Transverse colon (tissue), 4 donors: ENCODE measurements around the gene OS9. TPM values are rescaled to one million over a fixed set of nuclear protein-coding genes. Genes with fewer than 3 reads are reported as not detected.
"Not testable (repeated sequence)": the region's sequence is repeated elsewhere in the genome, so short reads cannot be mapped to it uniquely, and the experiment has no call there.

ENCODE experiments used
- DNase-seq: peaks from one replicate; pipeline ENCODE4 v3.0.0-alpha.2; 2019
- H3K27ac ChIP-seq, 4 donors: fragments of 200-600 bp; sonication (generic); 2 replicates each; pipeline ENCODE4 v1.5.1; 2016 to 2018; ENCODE audit warnings: inconsistent platforms in 4 of 4
- H3K27me3 ChIP-seq: fragments of 200-600 bp; sonication (generic); 2 replicates; pipeline ENCODE4 v1.5.1; 2017; ENCODE audit warnings: inconsistent platforms
- H3K36me3 ChIP-seq, 4 donors: fragments of 200-600 bp; sonication (generic); 2 replicates each; pipeline ENCODE4 v1.5.1; 2017 to 2019; ENCODE audit warnings: inconsistent platforms in 4 of 4
- H3K4me1 ChIP-seq, 4 donors: fragments of 200-600 bp; sonication (generic); 2 replicates each; pipeline ENCODE4 v1.5.1; 2017 to 2020; ENCODE audit warnings: inconsistent platforms in 4 of 4
- H3K4me3 ChIP-seq, 4 donors: fragments of 200-600 bp; sonication (generic); 1 replicate in 1 of 4; 2 replicates in 3 of 4; pipeline versions ENCODE4 v1.5.1 to v1.6.1; 2017 to 2019; ENCODE audit warnings: inconsistent platforms in 4 of 4
- H3K9me3 ChIP-seq, 2 donors: fragments of 200-600 bp; sonication (generic); 2 replicates each; pipeline ENCODE4 v1.5.1; 2017 to 2019; ENCODE audit warnings: inconsistent platforms in 2 of 2
- EP300 ChIP-seq: sonication (generic); formaldehyde crosslinking; IDR thresholded peaks from one replicate; pipeline ENCODE4 v1.6.1; 2017; ENCODE audit warnings: antibody characterized with exemption, low read depth
- POLR2A ChIP-seq: fragments of 450-650 bp; IDR thresholded peaks from one replicate; pipeline ENCODE4 v1.6.1; 2016; ENCODE audit warnings: antibody characterized with exemption, mild to moderate bottlenecking, moderate library complexity
- POLR2AphosphoS5 ChIP-seq, 3 donors: sonication (generic); formaldehyde crosslinking; IDR thresholded peaks; one replicate each; pipeline ENCODE4 v1.6.1; 2016; ENCODE audit warnings: antibody characterized with exemption in 3 of 3
- WGBS, 2 donors: methylation state at CpG; one replicate each; pipeline ENCODE4 v1.1.5; 2018; ENCODE audit warnings: low coverage in 1 of 2; 5-methylcytosine and 5-hydroxymethylcytosine counted together
- in situ Hi-C, 4 donors: fragments of 200-750 bp; cut with MboI; loops; one replicate each; pipeline versions ENCODE4 v1.15.0 to v1.15.1; 2017; ENCODE audit warnings: low sequenced_read_pairs in 3 of 4, low pct_ligation_motif_present in 1 of 4, low pct_unique_long_range_greater_than_20kb in 1 of 4
- intact Hi-C: fragments of 100-400 bp; cut with DNase I; formaldehyde crosslinking; loops from one replicate; pipeline ENCODE4 v1.15.1; 2023; ENCODE audit warnings: low total_unique reads
- total RNA-seq, 4 donors: library from RNA; depleted of rRNA; stranded (reverse); fragments of >200 nt; gene quantifications; one replicate each; pipeline ENCODE4 v1.1.0, GENCODE V29; 2016
- TF ChIP-seq, protein P1 (sequence below), 5 experiments: fragments of 200-600 bp in 3 of 5; fragments of 450-650 bp in 2 of 5; sonication (generic) in 3 of 5; IDR thresholded peaks; 1 replicate in 2 of 5; 2 replicates in 3 of 5; pipeline ENCODE4 v1.5.1; 2016 to 2017; ENCODE audit warnings: antibody characterized with exemption in 5 of 5, inconsistent platforms in 3 of 5, mild to moderate bottlenecking in 2 of 5, moderate library complexity in 1 of 5

OS9 gene
- total RNA-seq, 4 donors from 2014 or later: 187 to 362 (median 249) TPM

DNA sequence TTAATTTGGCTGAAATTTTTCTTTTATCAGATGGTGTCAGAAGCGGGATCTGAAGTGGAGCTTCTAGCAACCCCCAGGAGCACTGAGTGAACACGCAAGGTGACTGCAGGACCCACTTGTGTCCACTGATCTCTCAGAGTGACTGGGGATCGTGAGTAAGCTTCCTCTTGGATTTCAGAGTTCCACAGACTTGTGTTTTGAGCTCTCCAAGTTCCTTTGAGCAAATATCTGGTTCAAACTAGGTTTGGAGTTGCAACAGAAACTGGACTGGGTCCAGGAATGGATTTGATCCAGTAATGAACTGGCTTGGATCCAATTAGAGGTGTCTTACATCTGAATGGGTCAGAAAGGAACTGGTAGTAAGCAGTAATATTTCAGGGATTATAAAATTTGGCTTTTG, 36.2 kb upstream of the OS9 start:
- no peaks in the 10 kb centered on the region for H3K9me3 ChIP-seq
- H3K4me3 ChIP-seq: no peak overlapping the region
- no peaks in the 10 kb centered on the region for H3K4me1 ChIP-seq
- H3K36me3 ChIP-seq: no peaks in the 10 kb centered on the region
- H3K27ac ChIP-seq: no peak overlapping the region
- intact Hi-C loops: no loop called here
- TF ChIP-seq, protein P1, sequence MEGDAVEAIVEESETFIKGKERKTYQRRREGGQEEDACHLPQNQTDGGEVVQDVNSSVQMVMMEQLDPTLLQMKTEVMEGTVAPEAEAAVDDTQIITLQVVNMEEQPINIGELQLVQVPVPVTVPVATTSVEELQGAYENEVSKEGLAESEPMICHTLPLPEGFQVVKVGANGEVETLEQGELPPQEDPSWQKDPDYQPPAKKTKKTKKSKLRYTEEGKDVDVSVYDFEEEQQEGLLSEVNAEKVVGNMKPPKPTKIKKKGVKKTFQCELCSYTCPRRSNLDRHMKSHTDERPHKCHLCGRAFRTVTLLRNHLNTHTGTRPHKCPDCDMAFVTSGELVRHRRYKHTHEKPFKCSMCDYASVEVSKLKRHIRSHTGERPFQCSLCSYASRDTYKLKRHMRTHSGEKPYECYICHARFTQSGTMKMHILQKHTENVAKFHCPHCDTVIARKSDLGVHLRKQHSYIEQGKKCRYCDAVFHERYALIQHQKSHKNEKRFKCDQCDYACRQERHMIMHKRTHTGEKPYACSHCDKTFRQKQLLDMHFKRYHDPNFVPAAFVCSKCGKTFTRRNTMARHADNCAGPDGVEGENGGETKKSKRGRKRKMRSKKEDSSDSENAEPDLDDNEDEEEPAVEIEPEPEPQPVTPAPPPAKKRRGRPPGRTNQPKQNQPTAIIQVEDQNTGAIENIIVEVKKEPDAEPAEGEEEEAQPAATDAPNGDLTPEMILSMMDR (IDR thresholded peaks at IDR 0.05): no peak
- TF ChIP-seq EP300 (no peak), POLR2AphosphoS5 (IDR thresholded peaks at IDR 0.05) (no peak), POLR2A (no peak)
- 67 to 83% methylated on average over 3 of the region's 3 CpGs for WGBS, 2 donors
- H3K27me3 ChIP-seq: no peaks in the 10 kb centered on the region
- in situ Hi-C loops: no loop called here
- DNase-seq: no peak

DNA sequence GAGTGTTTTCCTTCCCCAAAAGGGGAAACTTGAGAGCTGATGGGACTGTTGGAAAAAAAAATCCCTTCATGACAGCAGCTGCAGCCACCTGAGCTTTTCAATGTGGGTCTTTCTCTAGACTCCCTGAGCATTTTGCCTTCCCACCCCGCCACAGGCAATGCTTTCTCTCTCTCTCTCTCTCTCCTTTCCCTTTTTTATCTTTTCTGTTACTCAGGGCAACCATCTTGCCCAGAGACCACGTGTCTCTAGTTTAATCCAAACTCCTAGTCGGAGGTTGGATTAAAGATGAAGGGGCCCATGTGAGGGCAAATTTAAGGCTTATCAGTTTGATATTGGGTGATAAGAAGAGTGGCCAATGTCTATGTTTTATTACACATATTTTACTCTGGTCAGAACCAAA, 35.0 kb upstream of the OS9 start:
- in situ Hi-C loops (no loop called here), intact Hi-C loops (no loop called here)
- H3K36me3 ChIP-seq: no peaks in the 10 kb centered on the region
- no peak overlapping the region for H3K27ac ChIP-seq
- TF ChIP-seq EP300 (no peak), POLR2A (no peak), POLR2AphosphoS5 (IDR thresholded peaks at IDR 0.05) (no peak)
- TF ChIP-seq, protein P1 (IDR thresholded peaks at IDR 0.05): no peak
- no peaks in the 10 kb centered on the region for H3K27me3 ChIP-seq
- H3K9me3 ChIP-seq: no peaks in the 10 kb centered on the region
- H3K4me1 ChIP-seq: no peaks in the 10 kb centered on the region
- no peak for DNase-seq
- no peak overlapping the region for H3K4me3 ChIP-seq
- 43 to 61% methylated on average over 2 to 3 of the region's 3 CpGs for WGBS, 2 donors

GRCh38 chr12:57661376-57661775, 32.6 kb upstream of the OS9 start:
- no peaks in the 10 kb centered on the region for H3K4me1 ChIP-seq
- H3K9me3 ChIP-seq: no peaks in the 10 kb centered on the region
- TF ChIP-seq POLR2A (no peak), POLR2AphosphoS5 (IDR thresholded peaks at IDR 0.05) (no peak), EP300 (no peak)
- TF ChIP-seq, protein P1 (IDR thresholded peaks at IDR 0.05): no peak
- intact Hi-C loops (no loop called here), in situ Hi-C loops (no loop called here)
- no peaks in the 10 kb centered on the region for H3K36me3 ChIP-seq
- H3K27ac ChIP-seq: no peak overlapping the region
- WGBS, 2 donors: 85 to 89% methylated on average over 4 of the region's 4 CpGs
- no peak for DNase-seq
- H3K4me3 ChIP-seq: no peak overlapping the region
- H3K27me3 ChIP-seq: no peaks in the 10 kb centered on the region

- WGBS, 2 donors: 84 to 90% methylated on average over 5 to 22 of the region's 34 CpGs
- intact Hi-C loops: not testable (repeated sequence)
Observed at GRCh38 chr12:57665066-57665820, 28.7 kb upstream of the OS9 start.

GRCh38 chr12:57666897-57667296, 27.0 kb upstream of the OS9 start:
- Histone ChIP-seq H3K4me3 (no peak overlapping the region), H3K9me3 (no peaks in the 10 kb centered on the region), H3K27ac (no peak overlapping the region), H3K27me3 (no peaks in the 10 kb centered on the region), H3K36me3 (no peaks in the 10 kb centered on the region), H3K4me1 (no peaks in the 10 kb centered on the region)
- in situ Hi-C loops (no loop called here), intact Hi-C loops (no loop called here)
- TF ChIP-seq POLR2A (no peak), EP300 (no peak), POLR2AphosphoS5 (IDR thresholded peaks at IDR 0.05) (no peak)
- TF ChIP-seq, protein P1 (IDR thresholded peaks at IDR 0.05): no peak
- 81 to 91% methylated on average over 5 of the region's 5 CpGs for WGBS, 2 donors
- DNase-seq: no peak

More at GRCh38 chr12:57665066-57665820, 28.7 kb upstream of the OS9 start:
- H3K4me1 ChIP-seq, in situ Hi-C loops, DNase-seq, H3K4me3 ChIP-seq, H3K9me3 ChIP-seq, H3K27me3 ChIP-seq, H3K36me3 ChIP-seq, H3K27ac ChIP-seq: not testable (repeated sequence)

- H3K4me1 ChIP-seq, H3K4me3 ChIP-seq, H3K27me3 ChIP-seq, H3K9me3 ChIP-seq, H3K27ac ChIP-seq, DNase-seq, in situ Hi-C loops, H3K36me3 ChIP-seq: not testable (repeated sequence)
- intact Hi-C loops: loop anchor here (5.0 kb wide), 1 partner anchor 112 kb away; no protein-coding TSS in a partner anchor
- 76 to 80% methylated on average over 4 to 10 of the region's 10 CpGs for WGBS, 2 donors
Observed at GRCh38 chr12:57669691-57670090, 24.2 kb upstream of the OS9 start.

GRCh38 chr12:57671811-57672210, 22.1 kb upstream of the OS9 start:
- in situ Hi-C loops, H3K4me1 ChIP-seq: not testable (repeated sequence)

More at GRCh38 chr12:57671811-57672210, 22.1 kb upstream of the OS9 start:
- not testable (repeated sequence) for H3K4me3 ChIP-seq, H3K27ac ChIP-seq, H3K36me3 ChIP-seq, H3K9me3 ChIP-seq, DNase-seq, H3K27me3 ChIP-seq
- intact Hi-C loops: loop anchor here (5.0 kb wide), 1 partner anchor 115 kb away; no protein-coding TSS in a partner anchor
- WGBS, 2 donors: 82% methylated on average over 3 of the region's 3 CpGs; no CpG with 5 or more reads in 1 of the 2 donors
